ENCODE data around the gene BBLN.

The BBLN gene

DNA sequence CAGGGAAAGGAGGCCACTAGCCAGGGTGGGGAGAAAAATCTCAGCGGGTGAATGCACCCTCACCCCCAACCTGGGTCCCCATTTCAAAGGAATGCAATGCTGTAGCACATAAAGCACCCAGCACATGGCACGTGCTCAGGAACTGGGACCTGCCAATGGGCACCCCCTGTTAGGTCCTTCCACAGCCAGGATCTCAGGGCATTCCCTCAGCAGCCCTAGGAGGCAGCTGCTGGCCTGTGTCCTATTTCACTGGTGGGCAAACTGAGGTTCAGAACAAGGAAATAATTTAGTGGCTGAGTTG, 51.9 kb downstream of the BBLN start:
- DNase-seq (ENCODE audit: low read depth, low spot score) = no peak

Measured in iPS DF 19.7 (cell line).